Measurements from ENCODE around the gene SEL1L3. TPM values are rescaled to one million over a fixed set of nuclear protein-coding genes. Genes with fewer than 3 reads are reported as not detected.

Gene SEL1L3
- total and polyA plus RNA-seq, 7 donors, result 1.0 to 4.3 (median 1.6) TPM

- H3K9me3 ChIP-seq, result no peaks in the 10 kb centered on the region
- H3K36me3 ChIP-seq (ENCODE audit: insufficient read depth in 1 of 2, low read depth in 1 of 2), result no peaks in the 10 kb centered on the region
- WGBS, 3 donors, result 84 to 89% (median 86%) methylated on average over 5 of the region's 5 CpGs
- no peak overlapping the region for H3K4me3 ChIP-seq
- no peak for TF ChIP-seq CTCF (IDR thresholded peaks at IDR 0.05)
- H3K4me1 ChIP-seq, result no peaks in the 10 kb centered on the region
- H3K27ac ChIP-seq, result no peak overlapping the region
- intact Hi-C loops (cut with DNase I), result no loop called here
- ATAC-seq (no peak), DNase-seq (no peak)
- H3K27me3 ChIP-seq (ENCODE audit: insufficient read depth in 3 of 3, low read length in 2 of 3), result no peaks in the 10 kb centered on the region
These were observed 72.8 kb downstream of the SEL1L3 start for GRCh38 chr4:25790024-25790423.

- no peaks in the 10 kb centered on the region for H3K4me1 ChIP-seq
- H3K27me3 ChIP-seq (ENCODE audit: insufficient read depth in 3 of 3, low read length in 2 of 3), result no peaks in the 10 kb centered on the region
- no peak for DNase-seq
- intact Hi-C loops (cut with DNase I), result no loop called here
- no peak for TF ChIP-seq CTCF (IDR thresholded peaks at IDR 0.05)
- H3K27ac ChIP-seq, result no peak overlapping the region
- H3K9me3 ChIP-seq, result no peaks in the 10 kb centered on the region
- WGBS, 3 donors, result 70 to 84% (median 77%) methylated on average over 4 of the region's 4 CpGs
- H3K4me3 ChIP-seq, result no peak overlapping the region
- no peaks in the 10 kb centered on the region for H3K36me3 ChIP-seq (ENCODE audit: insufficient read depth in 1 of 2, low read depth in 1 of 2)
- no peak for ATAC-seq
These were observed 74.0 kb downstream of the SEL1L3 start for GRCh38 chr4:25788703-25789238.

GRCh38 chr4:25786497-25787065 is 76.2 kb downstream of the SEL1L3 start:
- H3K9me3 ChIP-seq, result no peaks in the 10 kb centered on the region
- no peaks in the 10 kb centered on the region for H3K36me3 ChIP-seq (ENCODE audit: insufficient read depth in 1 of 2, low read depth in 1 of 2)
- no peaks in the 10 kb centered on the region for H3K4me1 ChIP-seq
- DNase-seq (no peak), ATAC-seq (no peak)
- TF ChIP-seq CTCF (IDR thresholded peaks at IDR 0.05), result no peak
- no peaks in the 10 kb centered on the region for H3K27me3 ChIP-seq (ENCODE audit: insufficient read depth in 3 of 3, low read length in 2 of 3)
- no peak overlapping the region for H3K27ac ChIP-seq
- no peak overlapping the region for H3K4me3 ChIP-seq
- WGBS, 3 donors, result 36 to 57% (median 42%) methylated on average over 4 of the region's 4 CpGs
- intact Hi-C loops (cut with DNase I), result no loop called here

GRCh38 chr4:25783943-25784342 is 78.8 kb downstream of the SEL1L3 start:
- intact Hi-C loops (cut with DNase I), result no loop called here
- 66 to 73% (median 67%) methylated on average over 9 of the region's 9 CpGs for WGBS, 3 donors
- H3K27ac ChIP-seq, result no peak overlapping the region
- H3K27me3 ChIP-seq (ENCODE audit: insufficient read depth in 3 of 3, low read length in 2 of 3), result no peaks in the 10 kb centered on the region
- ATAC-seq, result no peak
- no peaks in the 10 kb centered on the region for H3K36me3 ChIP-seq (ENCODE audit: insufficient read depth in 1 of 2, low read depth in 1 of 2)
- H3K9me3 ChIP-seq, result no peaks in the 10 kb centered on the region
- no peaks in the 10 kb centered on the region for H3K4me1 ChIP-seq
- DNase-seq, result no peak
- no peak overlapping the region for H3K4me3 ChIP-seq
- no peak for TF ChIP-seq CTCF (IDR thresholded peaks at IDR 0.05)

GRCh38 chr4:25783126-25783525 is 79.7 kb downstream of the SEL1L3 start:
- no peak for ATAC-seq
- TF ChIP-seq CTCF (IDR thresholded peaks at IDR 0.05), result no peak
- H3K9me3 ChIP-seq, result no peaks in the 10 kb centered on the region
- DNase-seq, result no peak
- H3K27ac ChIP-seq, result no peak overlapping the region
- H3K4me1 ChIP-seq, result no peaks in the 10 kb centered on the region
- no peak overlapping the region for H3K4me3 ChIP-seq
- H3K36me3 ChIP-seq (ENCODE audit: insufficient read depth in 1 of 2, low read depth in 1 of 2), result no peaks in the 10 kb centered on the region
- WGBS, 3 donors, result 63 to 75% (median 65%) methylated on average over 1 of the region's 1 CpG
- H3K27me3 ChIP-seq (ENCODE audit: insufficient read depth in 3 of 3, low read length in 2 of 3), result no peaks in the 10 kb centered on the region
- intact Hi-C loops (cut with DNase I), result no loop called here
